ENCODE results near the gene FAM131B.
A peak's percentile ranks its signal among the peaks of the same experiment; 100 is the strongest.

FAM131B gene

DNA sequence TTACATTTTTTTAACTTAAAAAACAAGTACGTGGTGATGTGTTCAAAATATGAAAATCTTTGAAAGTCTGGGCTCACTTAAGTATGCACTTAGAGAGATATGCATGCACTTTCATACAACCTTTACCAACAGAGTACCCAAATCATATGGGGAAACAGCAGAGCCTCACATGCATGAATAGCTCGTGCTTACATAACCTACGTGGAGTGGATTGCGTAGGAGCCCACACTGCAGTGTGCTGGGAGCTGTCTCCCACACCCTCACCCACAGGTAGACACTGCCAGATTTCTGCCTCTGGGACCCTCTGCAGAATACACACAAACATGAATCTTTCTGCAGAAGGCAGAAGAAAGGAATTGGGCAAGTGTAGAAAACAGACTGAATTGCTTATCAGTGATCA is 46.0 kb downstream of the FAM131B start:
- DNase-seq (ENCODE audit: low read depth) = peak; percentile 57
- TF ChIP-seq, protein P1, sequence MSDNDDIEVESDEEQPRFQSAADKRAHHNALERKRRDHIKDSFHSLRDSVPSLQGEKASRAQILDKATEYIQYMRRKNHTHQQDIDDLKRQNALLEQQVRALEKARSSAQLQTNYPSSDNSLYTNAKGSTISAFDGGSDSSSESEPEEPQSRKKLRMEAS (IDR thresholded peaks at IDR 0.05; ENCODE audit: low read depth, low read length) = no peak
- TF ChIP-seq, protein P2, sequence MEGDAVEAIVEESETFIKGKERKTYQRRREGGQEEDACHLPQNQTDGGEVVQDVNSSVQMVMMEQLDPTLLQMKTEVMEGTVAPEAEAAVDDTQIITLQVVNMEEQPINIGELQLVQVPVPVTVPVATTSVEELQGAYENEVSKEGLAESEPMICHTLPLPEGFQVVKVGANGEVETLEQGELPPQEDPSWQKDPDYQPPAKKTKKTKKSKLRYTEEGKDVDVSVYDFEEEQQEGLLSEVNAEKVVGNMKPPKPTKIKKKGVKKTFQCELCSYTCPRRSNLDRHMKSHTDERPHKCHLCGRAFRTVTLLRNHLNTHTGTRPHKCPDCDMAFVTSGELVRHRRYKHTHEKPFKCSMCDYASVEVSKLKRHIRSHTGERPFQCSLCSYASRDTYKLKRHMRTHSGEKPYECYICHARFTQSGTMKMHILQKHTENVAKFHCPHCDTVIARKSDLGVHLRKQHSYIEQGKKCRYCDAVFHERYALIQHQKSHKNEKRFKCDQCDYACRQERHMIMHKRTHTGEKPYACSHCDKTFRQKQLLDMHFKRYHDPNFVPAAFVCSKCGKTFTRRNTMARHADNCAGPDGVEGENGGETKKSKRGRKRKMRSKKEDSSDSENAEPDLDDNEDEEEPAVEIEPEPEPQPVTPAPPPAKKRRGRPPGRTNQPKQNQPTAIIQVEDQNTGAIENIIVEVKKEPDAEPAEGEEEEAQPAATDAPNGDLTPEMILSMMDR (IDR thresholded peaks at IDR 0.05; ENCODE audit: low read depth, low read length) = no peak
- TF ChIP-seq POLR2A (IDR thresholded peaks at IDR 0.05; ENCODE audit: extremely low read depth, insufficient read length) (no peak), MYC (IDR thresholded peaks at IDR 0.05; ENCODE audit: low read depth, low read length) (no peak)
- no peak overlapping the region for H3K4me3 ChIP-seq (ENCODE audit: low read depth, low read length)

DNA sequence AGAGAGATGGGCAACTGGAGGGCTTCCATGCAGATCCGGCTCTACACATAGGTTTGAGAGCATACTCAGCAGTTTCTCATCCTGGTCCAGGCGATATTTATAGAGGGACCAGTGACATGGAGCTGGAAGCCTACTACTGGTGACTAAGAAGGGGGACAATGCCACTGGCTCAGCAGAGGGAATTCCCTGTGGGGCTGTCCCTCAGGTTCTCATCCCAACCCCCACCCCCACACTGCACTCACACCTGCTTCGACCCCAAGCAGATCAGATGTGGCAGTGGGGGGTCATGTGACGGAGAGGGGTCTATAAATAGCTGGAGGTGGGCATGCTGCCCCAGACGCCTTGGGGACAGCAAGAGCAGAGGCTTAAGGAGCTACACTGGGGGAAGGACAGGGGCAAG is 46.7 kb downstream of the FAM131B start, which contains the start of gene CLCN1:
TSS of gene CLCN1 (plus strand) at position 336 of the 400 bp plus-strand sequence. CDS start 102 bp downstream, outside the sequence.
- TF ChIP-seq, protein P1 (IDR thresholded peaks at IDR 0.05; ENCODE audit: low read depth, low read length) = no peak
- TF ChIP-seq POLR2A (IDR thresholded peaks at IDR 0.05; ENCODE audit: extremely low read depth, insufficient read length) (no peak), MYC (IDR thresholded peaks at IDR 0.05; ENCODE audit: low read depth, low read length) (no peak)
- TF ChIP-seq, protein P2 (IDR thresholded peaks at IDR 0.05; ENCODE audit: low read depth, low read length) = no peak
- no peak for DNase-seq (ENCODE audit: low read depth)

DNA sequence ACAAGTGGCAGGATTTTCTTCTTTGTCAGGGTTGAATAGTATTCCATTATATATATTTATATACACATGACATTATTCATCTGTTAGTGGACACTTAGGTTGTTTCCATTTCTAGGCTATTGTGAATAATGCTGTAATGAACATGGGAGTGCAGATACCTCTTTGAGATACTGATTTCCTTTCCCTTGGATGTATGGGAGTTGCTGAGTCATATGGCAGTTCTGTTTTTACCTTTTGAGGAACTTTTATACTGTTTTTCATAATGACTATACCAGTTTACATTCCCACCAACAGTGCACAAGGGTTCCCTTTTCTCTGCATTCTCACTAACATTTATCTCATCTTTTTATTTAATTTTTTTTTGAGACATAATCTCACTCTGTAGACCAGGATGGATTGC is 48.4 kb downstream of the FAM131B start:
- no peak for DNase-seq (ENCODE audit: low read depth)
- no peak overlapping the region for H3K4me3 ChIP-seq (ENCODE audit: low read depth, low read length)
- TF ChIP-seq, protein P2 (IDR thresholded peaks at IDR 0.05; ENCODE audit: low read depth, low read length) = no peak
- TF ChIP-seq, protein P1 (IDR thresholded peaks at IDR 0.05; ENCODE audit: low read depth, low read length) = no peak
- TF ChIP-seq POLR2A (IDR thresholded peaks at IDR 0.05; ENCODE audit: extremely low read depth, insufficient read length) (no peak), MYC (IDR thresholded peaks at IDR 0.05; ENCODE audit: low read depth, low read length) (no peak)

More for the DNA sequence above, 46.7 kb downstream of the FAM131B start, which contains the start of gene CLCN1:
- no peak within 1 kb of the TSS for H3K4me3 ChIP-seq (ENCODE audit: low read depth, low read length)

DNA sequence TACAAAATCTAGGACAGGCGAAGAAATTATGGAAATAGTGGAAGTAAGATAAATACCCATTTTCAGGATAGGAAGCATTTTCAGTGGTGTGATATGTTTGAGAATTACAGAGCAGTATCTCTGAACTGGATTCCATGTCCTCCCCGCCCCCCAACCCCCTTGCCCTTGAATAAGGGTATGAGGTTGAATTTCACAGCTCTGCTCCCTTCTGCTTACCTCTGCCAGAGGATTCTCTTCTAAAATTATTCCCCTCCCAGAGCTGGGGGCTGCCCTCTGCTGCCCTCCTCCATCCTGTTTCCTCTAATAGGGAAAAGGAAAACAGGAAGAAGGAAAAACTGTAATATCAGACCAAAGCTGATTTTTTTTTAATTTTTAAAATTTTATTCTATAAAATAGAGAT is 53.9 kb downstream of the FAM131B start:
- no peak overlapping the region for H3K4me3 ChIP-seq (ENCODE audit: low read depth, low read length)
- DNase-seq (ENCODE audit: low read depth) = no peak
- TF ChIP-seq MYC (IDR thresholded peaks at IDR 0.05; ENCODE audit: low read depth, low read length) = no peak
- no peak for TF ChIP-seq POLR2A (IDR thresholded peaks at IDR 0.05; ENCODE audit: extremely low read depth, insufficient read length)
- TF ChIP-seq, protein P1 (IDR thresholded peaks at IDR 0.05; ENCODE audit: low read depth, low read length) = no peak
- TF ChIP-seq, protein P2 (IDR thresholded peaks at IDR 0.05; ENCODE audit: low read depth, low read length) = no peak

DNA sequence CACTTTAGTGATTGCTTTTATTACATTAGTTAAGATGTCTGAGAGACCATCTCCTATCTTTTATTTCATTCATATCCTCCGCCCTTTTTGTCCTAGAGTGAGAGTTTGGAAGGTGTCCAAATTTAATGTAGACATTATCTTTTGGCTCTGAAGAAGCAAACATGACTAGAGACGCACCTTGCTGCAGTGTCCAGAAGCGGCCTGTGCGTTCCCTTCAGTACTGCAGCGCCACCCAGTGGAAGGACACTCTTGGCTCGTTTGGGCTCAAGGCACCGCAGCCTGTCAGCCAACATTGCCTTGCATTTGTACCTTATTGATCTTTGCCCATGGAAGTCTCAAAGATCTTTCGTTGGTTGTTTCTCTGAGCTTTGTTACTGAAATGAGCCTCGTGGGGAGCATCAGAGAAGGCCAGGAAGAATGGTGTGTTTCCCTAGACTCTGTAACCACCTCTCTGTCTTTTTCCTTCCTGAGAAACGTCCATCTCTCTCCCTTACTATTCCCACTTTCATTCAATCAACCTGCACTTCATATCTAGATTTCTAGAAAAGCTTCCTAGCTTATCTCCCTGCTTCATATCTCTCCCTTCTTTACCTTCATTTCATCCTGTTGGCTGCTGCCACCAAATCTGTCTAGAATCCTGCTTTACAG is 57.0 kb downstream of the FAM131B start:
- no peak overlapping the region for H3K4me3 ChIP-seq (ENCODE audit: low read depth, low read length)
- peak; percentile 80 for DNase-seq (ENCODE audit: low read depth)
- TF ChIP-seq, protein P2 (IDR thresholded peaks at IDR 0.05; ENCODE audit: low read depth, low read length) = peak; percentile 93
- no peak for TF ChIP-seq MYC (IDR thresholded peaks at IDR 0.05; ENCODE audit: low read depth, low read length)
